Astrocyte (in vitro differentiated cells and primary cell): ENCODE data around the gene DCTN5.

Experiments used
- EZH2 ChIP-seq: IDR thresholded peaks from 2 replicates; pipeline ENCODE4 v1.6.1; 2012; ENCODE audit warnings: mild to moderate bottlenecking, low read length, inconsistent platforms; ENCODE audit not compliant: insufficient read depth
- TF ChIP-seq, protein P1 (sequence below): IDR thresholded peaks from 2 replicates; pipeline ENCODE4 v1.5.1; 2011; ENCODE audit warnings: low read depth, mild to moderate bottlenecking, inconsistent platforms, low read length, moderate library complexity; ENCODE audit not compliant: insufficient read depth

DNA sequence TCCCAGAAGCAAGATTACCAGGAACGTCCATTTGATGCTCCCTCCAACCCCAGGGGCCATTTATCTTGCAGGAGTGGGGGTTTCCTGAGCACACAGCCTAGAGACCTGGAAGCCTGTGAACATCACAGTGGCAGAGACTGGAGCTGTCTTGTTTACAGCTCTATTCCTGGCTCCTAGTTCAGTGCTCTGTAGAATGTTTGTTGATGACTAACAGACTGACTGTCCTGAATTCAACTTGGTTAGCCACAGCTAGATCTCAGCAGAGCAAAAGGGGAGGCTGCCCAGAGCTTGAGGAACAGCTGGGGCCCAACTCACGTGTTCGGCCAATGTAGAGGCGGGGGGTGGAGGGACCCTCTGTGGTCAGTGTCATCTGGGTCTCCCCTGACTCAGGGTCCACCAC lies 65.2 kb downstream of the DCTN5 start:
- TF ChIP-seq, protein P1, sequence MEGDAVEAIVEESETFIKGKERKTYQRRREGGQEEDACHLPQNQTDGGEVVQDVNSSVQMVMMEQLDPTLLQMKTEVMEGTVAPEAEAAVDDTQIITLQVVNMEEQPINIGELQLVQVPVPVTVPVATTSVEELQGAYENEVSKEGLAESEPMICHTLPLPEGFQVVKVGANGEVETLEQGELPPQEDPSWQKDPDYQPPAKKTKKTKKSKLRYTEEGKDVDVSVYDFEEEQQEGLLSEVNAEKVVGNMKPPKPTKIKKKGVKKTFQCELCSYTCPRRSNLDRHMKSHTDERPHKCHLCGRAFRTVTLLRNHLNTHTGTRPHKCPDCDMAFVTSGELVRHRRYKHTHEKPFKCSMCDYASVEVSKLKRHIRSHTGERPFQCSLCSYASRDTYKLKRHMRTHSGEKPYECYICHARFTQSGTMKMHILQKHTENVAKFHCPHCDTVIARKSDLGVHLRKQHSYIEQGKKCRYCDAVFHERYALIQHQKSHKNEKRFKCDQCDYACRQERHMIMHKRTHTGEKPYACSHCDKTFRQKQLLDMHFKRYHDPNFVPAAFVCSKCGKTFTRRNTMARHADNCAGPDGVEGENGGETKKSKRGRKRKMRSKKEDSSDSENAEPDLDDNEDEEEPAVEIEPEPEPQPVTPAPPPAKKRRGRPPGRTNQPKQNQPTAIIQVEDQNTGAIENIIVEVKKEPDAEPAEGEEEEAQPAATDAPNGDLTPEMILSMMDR: no peak
- no peak for TF ChIP-seq EZH2
